Karpas-422 (cell line): ENCODE data around the gene SLC7A5. TPM values are rescaled to one million over a fixed set of nuclear protein-coding genes. Genes with fewer than 3 reads are reported as not detected.

Experiments
- DNase-seq: peaks from one replicate; pipeline ENCODE4 v3.0.0-alpha.2; 2015
- H2AFZ ChIP-seq: fragments of 200-600 bp; sonication (generic); 2 replicates; pipeline ENCODE4 v1.6.1; 2014; ENCODE audit warnings: antibody characterized with exemption, low read length, mixed read lengths
- H3K27ac ChIP-seq: fragments of 200-600 bp; sonication (generic); 2 replicates; pipeline ENCODE4 v1.5.1; 2014; ENCODE audit warnings: mild to moderate bottlenecking, low read length, moderate library complexity
- H3K27me3 ChIP-seq: fragments of 200-600 bp; sonication (generic); 2 replicates; pipeline ENCODE4 v1.6.1; 2014; ENCODE audit warnings: low read length, mixed read lengths
- H3K36me3 ChIP-seq: fragments of 200-600 bp; sonication (generic); 2 replicates; pipeline ENCODE4 v1.6.1; 2014; ENCODE audit warnings: low read length, mixed read lengths; ENCODE audit not compliant: insufficient read depth
- H3K4me1 ChIP-seq: fragments of 200-600 bp; sonication (generic); 2 replicates; pipeline ENCODE4 v1.6.1; 2014; ENCODE audit warnings: mild to moderate bottlenecking, low read length, mixed read lengths
- H3K4me2 ChIP-seq: fragments of 200-600 bp; sonication (generic); 2 replicates; pipeline ENCODE4 v1.6.1; 2014; ENCODE audit warnings: low read length, low read depth, mild to moderate bottlenecking; ENCODE audit not compliant: poor library complexity, severe bottlenecking
- H3K4me3 ChIP-seq: fragments of 200-600 bp; sonication (generic); 2 replicates; pipeline ENCODE4 v1.5.1; 2014; ENCODE audit warnings: mild to moderate bottlenecking, antibody characterized with exemption, low read length, mixed read lengths
- H3K79me2 ChIP-seq: fragments of 200-600 bp; sonication (generic); 2 replicates; pipeline ENCODE4 v1.6.1; 2014; ENCODE audit warnings: mild to moderate bottlenecking, low read length, mixed read lengths
- H3K9ac ChIP-seq: fragments of 200-600 bp; sonication (generic); 2 replicates; pipeline ENCODE4 v1.6.0; 2014; ENCODE audit warnings: low read length
- H3K9me2 ChIP-seq: fragments of 200-600 bp; sonication (generic), shearing (Covaris generic); replicated peaks from 2 replicates; pipeline ENCODE4 v1.6.0; 2014; ENCODE audit warnings: mild to moderate bottlenecking, low read length, moderate library complexity; ENCODE audit not compliant: insufficient read depth
- H3K9me3 ChIP-seq: fragments of 300-700, 200-600 bp; sonication (generic); 2 replicates; pipeline ENCODE4 v1.6.1; 2014; ENCODE audit warnings: low read length, mixed read lengths
- H4K20me1 ChIP-seq: fragments of 200-600 bp; sonication (generic); 2 replicates; pipeline ENCODE4 v1.6.1; 2014; ENCODE audit warnings: mild to moderate bottlenecking, antibody characterized with exemption, low read length, low read depth; ENCODE audit not compliant: insufficient read depth
- total RNA-seq: library from RNA; depleted of rRNA; stranded (reverse); fragments of >200 nt; shearing (Covaris generic); gene quantifications from 2 replicates; pipeline ENCODE4 v1.2.3, GENCODE V29; 2014; ENCODE audit warnings: low replicate concordance

SLC7A5 gene
- total RNA-seq, 1 experiment from 2014 or later: 163 TPM

DNA sequence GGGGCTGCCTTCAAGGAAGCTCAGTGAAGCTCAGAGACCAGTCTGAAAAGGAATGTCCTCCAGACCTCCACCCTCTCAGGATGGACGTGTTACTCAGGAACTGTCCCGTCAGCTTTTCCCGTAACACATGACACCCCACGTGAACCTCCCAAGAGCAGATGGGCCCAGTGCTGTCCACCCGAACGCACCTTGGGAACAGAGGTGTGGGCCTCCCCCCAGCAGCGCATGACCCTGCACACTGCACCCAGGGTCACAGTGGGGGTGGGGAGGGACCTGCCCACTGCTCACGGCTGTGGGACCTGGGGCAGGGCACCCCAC is 21.9 kb downstream of the SLC7A5 start:
- Histone ChIP-seq H2AFZ (no peak overlapping the region), H4K20me1 (peaks cover 98% of the 10 kb centered on the region), H3K27ac (no peak overlapping the region), H3K9me3 (no peaks in the 10 kb centered on the region), H3K4me3 (no peak overlapping the region), H3K4me2 (no peak overlapping the region), H3K36me3 (peaks cover 55% of the 10 kb centered on the region), H3K79me2 (peaks cover 95% of the 10 kb centered on the region), H3K9me2 (no peaks in the 10 kb centered on the region), H3K27me3 (no peaks in the 10 kb centered on the region), H3K9ac (no peak overlapping the region), H3K4me1 (peaks cover 97% of the 10 kb centered on the region)
- DNase-seq: no peak

DNA sequence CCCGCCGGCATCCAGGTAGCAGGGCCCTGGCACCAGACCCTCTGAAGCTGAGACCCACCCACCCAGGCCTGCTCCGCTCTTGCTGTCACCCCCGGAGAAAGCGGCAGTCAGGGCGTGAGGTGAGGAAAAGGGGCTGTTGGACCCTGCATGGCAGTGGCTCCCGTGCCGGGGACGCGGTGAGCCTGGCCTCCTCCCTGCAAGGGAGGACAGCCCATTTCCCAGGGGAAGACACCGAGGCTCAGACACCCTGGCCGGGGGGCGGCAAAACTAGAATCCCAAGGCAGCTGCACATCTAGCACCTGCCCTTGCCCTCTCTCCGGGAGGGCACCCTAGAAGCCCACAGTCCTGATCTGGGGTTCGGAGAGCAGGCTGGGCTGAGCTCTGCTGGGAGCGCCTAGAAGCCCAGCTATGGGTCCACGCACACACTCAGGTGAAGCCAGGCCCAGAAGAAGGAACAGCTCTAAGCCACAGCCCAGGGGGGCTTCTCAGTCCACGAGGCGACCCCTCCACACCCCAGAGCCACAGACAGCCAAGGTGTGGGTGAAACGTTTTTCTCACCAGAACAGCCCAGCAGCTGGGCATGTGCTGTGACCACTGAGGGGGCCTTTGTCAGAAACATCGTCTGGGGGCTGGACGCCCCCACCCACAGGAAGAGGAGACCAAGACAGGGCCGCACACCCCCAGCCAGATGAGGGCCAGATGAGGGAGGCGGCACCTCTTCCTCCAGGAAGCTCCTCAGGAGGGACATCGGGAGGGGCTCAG is 22.4 kb downstream of the SLC7A5 start:
- Histone ChIP-seq H3K27ac (no peak overlapping the region), H2AFZ (no peak overlapping the region), H3K9me2 (no peaks in the 10 kb centered on the region), H3K4me1 (peaks cover 97% of the 10 kb centered on the region), H3K9ac (no peak overlapping the region), H3K4me3 (no peak overlapping the region), H3K79me2 (peaks cover 95% of the 10 kb centered on the region), H3K4me2 (no peak overlapping the region), H3K36me3 (peaks cover 60% of the 10 kb centered on the region), H3K27me3 (no peaks in the 10 kb centered on the region), H3K9me3 (no peaks in the 10 kb centered on the region), H4K20me1 (peaks cover 98% of the 10 kb centered on the region)
- DNase-seq: no peak

DNA sequence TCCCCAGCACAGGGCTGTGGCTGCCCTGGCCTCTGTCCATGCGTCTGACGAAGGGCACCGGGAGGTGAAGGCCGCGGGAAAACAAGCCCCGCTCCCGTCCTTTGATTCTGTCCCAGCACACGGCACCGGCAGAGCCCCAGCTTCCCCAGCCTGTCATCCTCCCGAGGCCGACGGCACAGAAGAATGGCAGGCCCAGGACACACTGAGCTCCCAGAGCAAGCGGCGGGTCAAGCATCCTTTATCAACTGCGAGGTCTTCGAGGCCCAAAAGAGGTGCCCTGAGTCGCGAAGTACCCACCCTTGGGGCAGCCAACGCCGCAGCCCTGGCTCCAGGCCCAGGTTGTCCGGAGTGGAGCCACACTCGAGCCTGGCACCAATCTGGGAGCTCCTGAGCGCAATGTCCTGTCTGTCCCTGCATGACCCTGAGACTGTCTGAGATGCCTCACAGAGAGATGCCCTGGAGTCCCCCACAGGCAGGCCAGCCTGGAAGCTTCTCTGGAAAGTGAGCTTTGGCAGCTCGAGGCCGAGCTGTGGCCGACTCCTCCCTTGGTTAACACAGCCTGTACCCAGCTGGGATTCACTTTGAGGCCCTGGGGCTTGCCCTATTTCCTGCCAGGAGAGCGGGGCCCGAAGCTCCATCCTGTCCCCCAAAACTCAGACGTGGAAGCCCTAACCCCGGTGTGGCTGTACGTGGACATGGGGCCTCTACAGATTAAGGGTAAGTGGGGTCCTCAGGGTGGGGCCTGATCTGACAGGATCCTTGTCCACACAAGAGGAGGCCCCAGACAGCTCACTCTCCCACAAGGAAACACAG is 23.3 kb downstream of the SLC7A5 start:
- Histone ChIP-seq H3K9me2 (no peaks in the 10 kb centered on the region), H3K4me1 (peaks cover 97% of the 10 kb centered on the region), H3K79me2 (peaks cover 94% of the 10 kb centered on the region), H3K27me3 (no peaks in the 10 kb centered on the region), H3K27ac (no peak overlapping the region), H2AFZ (no peak overlapping the region), H4K20me1 (peaks cover 98% of the 10 kb centered on the region), H3K36me3 (peaks cover 62% of the 10 kb centered on the region), H3K4me3 (no peak overlapping the region), H3K4me2 (no peak overlapping the region), H3K9ac (no peak overlapping the region), H3K9me3 (no peaks in the 10 kb centered on the region)
- no peak for DNase-seq

DNA sequence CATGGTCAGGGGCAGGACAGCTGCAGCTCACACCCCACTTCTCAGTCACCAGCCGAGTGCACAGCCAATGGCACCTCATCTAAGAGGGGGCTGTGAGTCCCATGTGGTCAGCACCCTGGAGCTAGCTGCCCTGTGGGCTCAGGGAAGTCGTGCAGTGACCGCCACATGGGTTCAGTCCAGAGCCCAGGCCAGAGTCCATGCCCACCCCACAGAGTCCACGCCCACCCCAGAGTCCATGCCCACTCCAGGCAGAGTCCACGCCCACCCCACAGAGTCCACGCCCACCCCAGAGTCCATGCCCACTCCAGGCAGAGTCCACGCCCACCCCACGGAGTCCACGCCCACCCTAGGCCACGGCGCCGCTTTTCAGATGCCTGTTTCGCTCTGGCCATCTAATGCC is 24.1 kb downstream of the SLC7A5 start:
- H3K27me3 ChIP-seq: no peaks in the 10 kb centered on the region
- no peak overlapping the region for H3K4me2 ChIP-seq
- H3K79me2 ChIP-seq: peaks cover 86% of the 10 kb centered on the region
- no peaks in the 10 kb centered on the region for H3K9me3 ChIP-seq
- H3K36me3 ChIP-seq: peaks cover 64% of the 10 kb centered on the region
- no peaks in the 10 kb centered on the region for H3K9me2 ChIP-seq
- no peak overlapping the region for H3K9ac ChIP-seq
- peaks cover 97% of the 10 kb centered on the region for H3K4me1 ChIP-seq
- no peak for DNase-seq
- no peak overlapping the region for H3K4me3 ChIP-seq
- peaks cover 98% of the 10 kb centered on the region for H4K20me1 ChIP-seq
- no peak overlapping the region for H2AFZ ChIP-seq
- no peak overlapping the region for H3K27ac ChIP-seq

DNA sequence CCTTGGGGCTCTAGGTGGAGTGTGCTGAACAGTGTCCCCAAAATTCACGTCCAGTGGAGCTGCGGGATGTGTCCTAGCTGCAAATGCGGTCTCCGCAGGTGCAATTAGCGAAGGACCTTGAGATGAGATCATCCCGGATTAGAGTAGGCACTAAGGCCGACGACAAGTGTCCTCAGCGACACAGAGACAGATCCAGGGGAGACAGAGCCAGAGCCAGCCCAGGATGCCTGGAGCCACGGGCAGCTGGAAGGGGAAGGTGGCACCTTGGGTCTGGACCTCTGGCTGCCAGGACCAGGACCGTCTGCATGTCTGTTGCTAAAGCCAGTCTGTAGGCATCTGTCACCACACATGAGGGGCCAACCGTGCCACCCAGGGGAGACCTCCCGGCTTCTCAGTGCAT is 24.5 kb downstream of the SLC7A5 start:
- no peak overlapping the region for H3K4me3 ChIP-seq
- H3K9me3 ChIP-seq: no peaks in the 10 kb centered on the region
- peak overlapping the region; percentile 39; the same call in 1 of the 2 replicates for H3K27ac ChIP-seq
- peaks cover 66% of the 10 kb centered on the region for H3K36me3 ChIP-seq
- DNase-seq: no peak
- H3K9ac ChIP-seq: no peak overlapping the region
- H4K20me1 ChIP-seq: peaks cover 98% of the 10 kb centered on the region
- no peak overlapping the region for H2AFZ ChIP-seq
- H3K79me2 ChIP-seq: peaks cover 82% of the 10 kb centered on the region
- H3K9me2 ChIP-seq: no peaks in the 10 kb centered on the region
- no peak overlapping the region for H3K4me2 ChIP-seq
- H3K27me3 ChIP-seq: no peaks in the 10 kb centered on the region
- peaks cover 97% of the 10 kb centered on the region for H3K4me1 ChIP-seq

DNA sequence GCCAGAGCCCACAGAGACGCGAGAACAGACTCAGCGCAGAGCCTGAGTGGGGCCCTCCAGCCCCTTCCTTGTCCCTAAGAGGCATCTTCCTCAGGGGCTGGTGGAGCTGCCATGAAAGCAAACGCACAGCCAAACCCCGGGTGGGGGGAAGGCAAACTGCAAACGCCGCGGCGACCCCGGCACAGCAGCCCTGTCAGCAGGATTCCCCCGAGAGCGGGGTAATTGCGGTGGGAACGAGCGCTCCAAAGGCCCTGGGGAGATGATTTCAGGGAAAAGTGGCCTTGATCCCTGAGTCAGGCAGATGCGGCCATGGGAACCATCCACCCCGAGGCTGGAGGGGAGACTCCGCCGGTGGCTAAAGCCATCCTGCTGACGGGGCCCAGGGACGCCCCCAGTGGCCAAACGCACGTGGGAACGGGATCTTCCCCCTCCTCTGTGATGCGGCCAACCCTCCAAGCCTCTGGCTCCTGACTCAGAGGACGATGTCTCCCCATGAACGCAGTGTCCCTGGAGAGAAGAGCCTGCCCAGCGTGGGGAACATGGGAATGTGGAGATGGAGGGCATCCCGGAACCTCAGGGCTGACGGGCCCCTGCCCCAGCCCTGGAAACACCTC is 25.1 kb downstream of the SLC7A5 start:
- H2AFZ ChIP-seq: no peak overlapping the region
- peaks cover 76% of the 10 kb centered on the region for H3K79me2 ChIP-seq
- H3K27me3 ChIP-seq: no peaks in the 10 kb centered on the region
- H3K4me3 ChIP-seq: no peak overlapping the region
- no peak overlapping the region for H3K9ac ChIP-seq
- H3K9me2 ChIP-seq: no peaks in the 10 kb centered on the region
- no peak overlapping the region for H3K4me2 ChIP-seq
- no peaks in the 10 kb centered on the region for H3K9me3 ChIP-seq
- H4K20me1 ChIP-seq: peaks cover 98% of the 10 kb centered on the region
- peaks cover 66% of the 10 kb centered on the region for H3K36me3 ChIP-seq
- H3K4me1 ChIP-seq: peaks cover 97% of the 10 kb centered on the region
- no peak for DNase-seq
- H3K27ac ChIP-seq: peak overlapping the region; percentile 69

DNA sequence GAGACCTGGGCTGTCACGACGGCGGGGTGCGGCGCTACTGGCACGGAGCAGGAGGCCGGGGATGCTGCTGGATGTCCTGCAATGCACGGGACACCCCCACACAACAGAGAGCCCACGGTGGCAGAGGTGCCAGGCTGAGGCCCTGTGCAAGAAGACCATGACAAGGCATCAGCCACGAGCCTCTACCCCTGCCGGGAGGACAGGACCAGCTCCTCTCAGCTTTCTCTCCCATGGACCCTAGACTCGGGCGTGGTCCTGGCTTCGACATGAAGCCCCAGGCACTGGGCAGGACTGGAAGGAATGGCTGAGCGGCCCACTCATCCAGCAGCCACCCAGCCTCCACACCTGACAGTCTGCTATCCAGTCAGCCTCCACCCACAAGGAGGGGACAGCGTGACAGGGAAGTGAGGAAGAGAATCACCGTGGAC is 25.6 kb downstream of the SLC7A5 start:
- Histone ChIP-seq H3K36me3 (peaks cover 64% of the 10 kb centered on the region), H3K4me3 (no peak overlapping the region), H3K4me2 (no peak overlapping the region), H3K9me3 (no peaks in the 10 kb centered on the region), H3K9me2 (no peaks in the 10 kb centered on the region), H3K9ac (no peak overlapping the region), H4K20me1 (peaks cover 98% of the 10 kb centered on the region), H2AFZ (no peak overlapping the region), H3K27ac (peak overlapping the region; percentile 69), H3K27me3 (no peaks in the 10 kb centered on the region), H3K79me2 (peaks cover 70% of the 10 kb centered on the region), H3K4me1 (peaks cover 97% of the 10 kb centered on the region)
- no peak for DNase-seq

DNA sequence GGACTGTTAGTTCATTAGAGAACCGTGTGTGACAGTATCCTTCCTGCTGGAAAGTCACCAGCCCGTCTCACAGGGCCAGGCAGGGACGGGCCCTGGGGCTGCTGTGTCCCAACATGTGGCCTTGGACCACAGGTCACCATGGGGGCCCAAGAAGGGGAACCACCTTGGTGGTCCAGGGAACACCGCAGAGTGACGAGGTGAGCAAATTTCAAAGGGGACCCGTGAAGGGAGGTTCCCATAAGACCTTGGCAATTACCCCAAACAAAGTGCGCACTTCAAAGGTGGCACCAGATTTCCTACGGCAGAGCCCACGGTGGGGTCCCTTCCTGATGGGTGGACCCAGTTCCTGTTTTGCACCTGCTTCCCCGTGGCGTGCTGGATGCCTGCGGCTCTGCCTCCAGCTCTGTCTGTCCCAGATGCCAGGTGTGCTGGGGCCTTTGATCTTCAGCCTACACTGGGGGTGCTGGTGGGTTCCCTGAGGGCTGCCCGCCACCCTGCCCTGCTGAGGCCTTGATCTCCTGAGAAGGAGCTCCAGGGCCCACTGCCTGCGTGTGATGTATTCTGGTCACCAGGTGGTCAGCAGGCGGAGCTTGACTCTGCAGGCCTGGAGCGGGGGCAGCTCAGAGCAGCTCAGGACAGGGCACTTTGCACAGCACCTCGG is 27.0 kb downstream of the SLC7A5 start:
- H3K4me2 ChIP-seq: no peak overlapping the region
- peaks cover 86% of the 10 kb centered on the region for H4K20me1 ChIP-seq
- H3K36me3 ChIP-seq: peaks cover 57% of the 10 kb centered on the region
- H3K4me1 ChIP-seq: peaks cover 99% of the 10 kb centered on the region
- no peak overlapping the region for H3K4me3 ChIP-seq
- H3K9ac ChIP-seq: no peak overlapping the region
- no peaks in the 10 kb centered on the region for H3K27me3 ChIP-seq
- DNase-seq: no peak
- no peaks in the 10 kb centered on the region for H3K9me2 ChIP-seq
- no peak overlapping the region for H2AFZ ChIP-seq
- H3K9me3 ChIP-seq: no peaks in the 10 kb centered on the region
- H3K79me2 ChIP-seq: peaks cover 57% of the 10 kb centered on the region
- H3K27ac ChIP-seq: peak overlapping the region; percentile 69
